GM10266 (cell line): Measurements from ENCODE around the gene PTPN11.

Experiments used
- DNase-seq: peaks from one replicate; pipeline ENCODE4 v3.0.0; 2012; ENCODE audit errors: extremely low spot score
- TF ChIP-seq, protein P1 (sequence below): IDR thresholded peaks from 2 replicates; pipeline ENCODE4 v1.5.1; 2012; ENCODE audit warnings: mild to moderate bottlenecking, low read depth; ENCODE audit not compliant: control insufficient read depth, insufficient read depth; ENCODE audit errors: missing control alignments

PTPN11 gene

DNA sequence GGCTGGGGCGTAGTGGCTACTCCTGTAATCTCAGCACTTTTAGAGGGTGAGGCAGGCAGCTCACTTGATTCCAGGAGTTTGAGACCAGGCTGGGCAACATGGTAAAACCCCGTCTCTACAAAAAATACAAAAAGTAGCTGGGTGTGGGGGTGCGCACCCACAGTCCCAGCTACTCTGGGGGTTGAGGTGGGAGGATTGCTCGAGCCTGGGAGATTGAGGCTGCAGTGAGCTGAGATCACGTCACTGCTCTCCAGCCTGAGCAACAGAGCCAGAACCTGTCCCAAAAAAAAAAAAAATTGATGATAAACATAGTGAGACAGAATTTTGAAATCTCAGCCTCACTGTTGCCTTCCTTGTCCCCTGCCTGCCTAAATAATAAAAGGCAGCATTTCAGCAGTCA, 40.0 kb downstream of the PTPN11 start:
- TF ChIP-seq, protein P1, sequence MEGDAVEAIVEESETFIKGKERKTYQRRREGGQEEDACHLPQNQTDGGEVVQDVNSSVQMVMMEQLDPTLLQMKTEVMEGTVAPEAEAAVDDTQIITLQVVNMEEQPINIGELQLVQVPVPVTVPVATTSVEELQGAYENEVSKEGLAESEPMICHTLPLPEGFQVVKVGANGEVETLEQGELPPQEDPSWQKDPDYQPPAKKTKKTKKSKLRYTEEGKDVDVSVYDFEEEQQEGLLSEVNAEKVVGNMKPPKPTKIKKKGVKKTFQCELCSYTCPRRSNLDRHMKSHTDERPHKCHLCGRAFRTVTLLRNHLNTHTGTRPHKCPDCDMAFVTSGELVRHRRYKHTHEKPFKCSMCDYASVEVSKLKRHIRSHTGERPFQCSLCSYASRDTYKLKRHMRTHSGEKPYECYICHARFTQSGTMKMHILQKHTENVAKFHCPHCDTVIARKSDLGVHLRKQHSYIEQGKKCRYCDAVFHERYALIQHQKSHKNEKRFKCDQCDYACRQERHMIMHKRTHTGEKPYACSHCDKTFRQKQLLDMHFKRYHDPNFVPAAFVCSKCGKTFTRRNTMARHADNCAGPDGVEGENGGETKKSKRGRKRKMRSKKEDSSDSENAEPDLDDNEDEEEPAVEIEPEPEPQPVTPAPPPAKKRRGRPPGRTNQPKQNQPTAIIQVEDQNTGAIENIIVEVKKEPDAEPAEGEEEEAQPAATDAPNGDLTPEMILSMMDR = no peak
- DNase-seq = no peak

DNA sequence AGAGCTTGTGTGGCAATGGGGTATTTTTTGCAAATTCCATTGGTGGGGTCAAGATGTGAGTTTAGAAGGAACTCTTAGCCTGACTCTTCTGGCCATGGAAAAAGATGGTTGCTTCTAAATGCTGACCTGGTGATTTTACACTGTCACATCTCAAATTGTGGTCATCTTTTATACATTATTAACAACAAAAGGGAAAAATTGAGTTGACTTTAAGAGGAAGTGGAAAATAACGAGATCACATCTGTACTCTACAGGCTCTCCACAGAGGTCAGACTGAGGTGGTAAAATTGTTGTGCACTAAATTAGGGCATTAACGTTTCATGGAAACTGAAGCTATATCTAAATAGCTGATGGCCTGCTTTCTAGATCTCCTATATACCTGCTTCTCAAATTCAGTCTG, 44.7 kb downstream of the PTPN11 start:
- TF ChIP-seq, protein P1 = no peak
- peak; percentile 36 for DNase-seq

DNA sequence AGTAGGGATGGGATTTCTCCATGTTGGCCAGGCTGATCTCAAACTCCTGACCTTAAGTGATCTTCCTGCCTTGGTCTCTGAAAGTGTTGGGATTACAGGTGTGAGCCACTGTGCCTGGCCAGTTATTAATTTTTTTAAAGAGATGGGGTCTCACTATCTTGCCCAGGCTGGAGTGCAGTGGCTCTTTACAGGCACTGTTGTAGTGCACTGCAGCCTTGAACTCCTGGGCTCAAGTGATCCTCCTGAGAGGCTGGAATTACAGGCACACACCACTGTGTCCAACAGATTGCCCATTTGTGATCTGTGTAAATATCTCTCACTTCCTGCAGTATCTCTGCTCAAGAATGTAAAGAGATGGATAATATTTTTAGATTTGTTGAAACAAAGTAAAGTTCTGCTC, 45.9 kb downstream of the PTPN11 start:
- TF ChIP-seq, protein P1 = no peak
- DNase-seq = no peak

DNA sequence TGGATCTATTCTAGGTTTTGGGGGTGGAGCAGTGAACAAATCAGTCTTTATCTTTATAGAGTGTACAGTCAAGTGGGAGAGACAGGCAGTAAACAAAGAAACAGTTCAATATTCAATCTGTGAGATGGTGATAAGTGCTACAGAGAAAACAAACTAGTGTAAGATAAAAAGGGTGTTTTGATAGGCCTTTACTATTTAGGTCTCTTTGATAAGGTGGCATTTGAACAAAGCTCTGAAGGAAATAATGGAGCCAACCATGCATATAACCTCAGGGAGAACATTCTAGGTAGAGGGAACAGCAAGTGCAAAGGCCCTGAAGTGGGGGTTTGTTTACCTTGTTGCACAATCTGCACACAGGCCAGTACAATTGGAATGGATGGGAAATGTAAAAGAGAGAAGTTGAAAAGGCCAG, 47.3 kb downstream of the PTPN11 start:
- TF ChIP-seq, protein P1 = no peak
- DNase-seq = no peak

DNA sequence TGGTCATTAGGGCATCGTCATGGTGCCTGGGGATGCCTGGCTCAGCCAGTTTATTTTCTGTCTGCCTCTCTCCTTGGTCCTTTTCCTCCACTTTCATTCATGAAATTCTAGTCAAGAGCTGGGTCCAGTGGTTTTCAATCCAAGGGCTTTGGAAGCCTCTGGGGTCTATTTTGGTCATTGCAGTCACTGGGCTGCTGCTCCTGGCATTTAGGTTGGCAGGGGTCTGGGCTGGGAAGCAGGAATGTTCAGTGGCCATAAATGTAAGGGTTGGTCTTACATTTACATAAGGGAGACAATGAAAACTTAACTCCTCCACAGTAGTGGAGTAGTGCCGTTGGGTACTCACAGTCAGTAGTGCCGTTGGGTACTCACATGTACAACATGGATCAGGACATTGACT, 48.1 kb downstream of the PTPN11 start:
- TF ChIP-seq, protein P1 = no peak
- no peak for DNase-seq

DNA sequence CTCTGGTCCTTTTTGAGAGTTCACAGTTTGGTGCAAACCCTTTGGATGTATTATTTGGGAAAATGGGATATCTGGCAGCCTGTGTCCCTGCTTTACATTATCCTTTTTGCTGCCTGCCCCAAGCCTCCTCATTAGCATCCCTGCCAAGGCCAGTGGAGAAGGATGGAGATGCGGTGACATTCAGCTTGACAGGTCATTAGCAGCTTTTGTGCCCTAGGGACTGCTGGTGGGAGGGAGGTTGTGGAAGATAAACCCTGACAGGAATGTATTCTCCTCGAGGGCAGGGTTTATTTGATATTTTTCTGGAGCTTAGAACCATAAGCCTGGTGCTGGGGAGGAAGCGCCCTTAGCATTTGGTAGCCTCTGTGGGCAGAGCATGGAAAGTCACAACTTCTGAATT, 49.3 kb downstream of the PTPN11 start:
- TF ChIP-seq, protein P1 = no peak

DNA sequence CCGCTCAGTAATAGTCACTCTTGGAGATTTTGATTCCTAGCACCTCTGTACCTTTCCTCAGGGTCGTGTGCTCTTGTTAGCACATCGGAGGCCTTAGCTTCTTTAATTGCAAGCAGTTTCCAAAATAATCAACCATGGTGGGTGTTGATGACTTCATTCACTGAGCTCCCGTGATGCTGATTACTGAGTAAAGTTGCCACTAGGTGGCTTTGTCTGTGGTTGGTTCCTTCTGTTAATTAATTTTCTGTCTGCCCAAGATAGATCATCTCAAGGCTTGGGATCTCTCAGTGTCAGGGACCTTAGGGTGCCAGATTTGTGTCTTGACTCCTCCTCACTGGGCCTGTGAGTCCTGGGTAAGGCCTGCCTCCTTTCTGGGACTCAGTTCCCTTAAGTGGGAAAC, 54.3 kb downstream of the PTPN11 start:
- TF ChIP-seq, protein P1 = no peak
- DNase-seq = no peak

More for the DNA sequence above, 49.3 kb downstream of the PTPN11 start:
- DNase-seq = no peak

DNA sequence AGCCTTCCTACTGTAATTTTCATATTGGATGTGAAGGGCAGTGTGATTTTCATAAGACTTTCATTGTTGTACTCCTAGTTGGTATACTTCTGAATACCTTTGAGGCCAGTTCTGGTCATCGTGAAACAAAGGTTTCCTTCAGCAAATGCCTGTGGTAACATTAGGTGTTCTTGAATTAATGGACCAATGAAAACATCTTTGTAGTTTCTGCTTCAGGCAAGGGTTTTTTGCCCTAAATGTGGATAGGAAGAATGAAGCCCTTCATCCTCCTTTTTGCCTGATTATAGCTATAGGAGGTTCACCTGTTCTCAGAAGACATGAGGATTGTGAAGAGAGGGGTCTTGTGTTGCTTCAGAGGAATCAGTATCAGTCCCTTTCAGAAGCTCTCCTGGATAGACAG, 60.7 kb downstream of the PTPN11 start:
- no peak for DNase-seq
- TF ChIP-seq, protein P1 = no peak
